ENCODE measurements around the gene SCN11A. TPM values are rescaled to one million over a fixed set of nuclear protein-coding genes. Genes with fewer than 3 reads are reported as not detected.

Gene SCN11A
- total RNA-seq, 4 donors from 2014 or later = 0.04 TPM; not detected in 3

GRCh38 chr3:39079530-39079929 is 27.8 kb upstream of the SCN11A start:
- Histone ChIP-seq H3K4me1 (no peaks in the 10 kb centered on the region), H3K27me3 (no peaks in the 10 kb centered on the region), H3K36me3 (peaks cover 0 to 54% of the 10 kb centered on the region in 2 donors), H3K27ac (no peak overlapping the region), H3K9me3 (no peaks in the 10 kb centered on the region), H3K4me3 (no peak overlapping the region)
- DNase-seq (no peak), ATAC-seq (no peak)
- in situ Hi-C loops (cut with MboI; ENCODE audit: low sequenced_read_pairs in 4 of 4) (no loop called here), intact Hi-C loops (cut with DNase I; ENCODE audit: low total_unique reads) (no loop called here)
- TF ChIP-seq CTCF (IDR thresholded peaks at IDR 0.05 in 4 of 5, conservative IDR thresholded peaks at IDR 0.05 in 1 of 5) (no peak), POLR2A (IDR thresholded peaks at IDR 0.05) (no peak)

GRCh38 chr3:39075910-39076309 is 24.2 kb upstream of the SCN11A start:
- intact Hi-C loops (cut with DNase I; ENCODE audit: low total_unique reads) = no loop called here
- Histone ChIP-seq H3K36me3 (peaks cover 0 to 55% of the 10 kb centered on the region in 2 donors), H3K27ac (no peak overlapping the region), H3K4me1 (no peaks in the 10 kb centered on the region), H3K27me3 (no peaks in the 10 kb centered on the region), H3K4me3 (no peak overlapping the region), H3K9me3 (no peaks in the 10 kb centered on the region)
- ATAC-seq (no peak), DNase-seq (no peak)
- TF ChIP-seq CTCF (IDR thresholded peaks at IDR 0.05 in 4 of 5, conservative IDR thresholded peaks at IDR 0.05 in 1 of 5) (no peak), POLR2A (IDR thresholded peaks at IDR 0.05) (no peak)
- in situ Hi-C loops (cut with MboI; ENCODE audit: low sequenced_read_pairs in 4 of 4) = no loop called here

DNA sequence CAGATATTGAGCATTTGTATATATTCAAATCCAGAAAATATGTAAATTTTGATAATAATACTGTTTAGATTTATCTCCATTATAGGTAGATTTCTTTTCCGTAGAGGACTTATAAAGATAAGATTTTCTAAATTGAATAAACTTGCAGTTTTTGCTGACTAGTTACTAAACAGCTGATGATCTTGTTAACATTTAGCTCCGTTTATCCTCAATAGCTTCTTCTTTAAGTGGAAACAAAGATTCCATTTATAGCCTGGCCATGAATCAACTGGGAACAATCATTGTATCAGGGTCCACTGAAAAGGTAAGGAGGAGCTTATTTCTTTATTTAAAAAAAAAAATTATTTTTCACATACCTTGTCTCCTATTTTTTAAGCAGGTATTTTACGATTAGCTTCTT is 16.8 kb upstream of the SCN11A start:
- TF ChIP-seq CTCF (IDR thresholded peaks at IDR 0.05 in 4 of 5, conservative IDR thresholded peaks at IDR 0.05 in 1 of 5) (no peak), POLR2A (IDR thresholded peaks at IDR 0.05) (no peak)
- in situ Hi-C loops (cut with MboI; ENCODE audit: low sequenced_read_pairs in 4 of 4) = no loop called here

DNA sequence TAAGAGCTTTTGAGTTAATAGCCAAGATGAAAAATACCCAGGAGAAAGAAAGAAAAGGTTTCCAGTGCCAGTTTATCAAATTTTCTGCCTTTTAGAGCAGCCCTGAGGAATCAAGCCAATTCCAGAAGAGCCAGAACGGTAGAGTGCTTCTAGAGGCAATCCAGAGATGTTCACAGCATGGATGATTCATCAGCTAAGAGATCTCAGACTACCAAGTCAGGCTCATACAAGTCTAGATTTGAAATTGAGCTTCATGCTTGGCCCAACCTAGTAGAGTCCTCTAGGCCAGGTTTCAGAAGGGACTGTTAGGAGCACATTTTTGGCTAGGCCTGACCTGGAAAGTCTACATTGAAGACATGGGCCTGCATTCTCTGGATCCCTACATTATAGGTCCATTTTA is 15.5 kb upstream of the SCN11A start:
- Histone ChIP-seq H3K27ac (no peak overlapping the region), H3K27me3 (no peaks in the 10 kb centered on the region), H3K36me3 (peaks cover 0 to 31% of the 10 kb centered on the region in 2 donors), H3K4me1 (no peaks in the 10 kb centered on the region), H3K9me3 (no peaks in the 10 kb centered on the region), H3K4me3 (no peak overlapping the region)
- intact Hi-C loops (cut with DNase I; ENCODE audit: low total_unique reads) = no loop called here
- in situ Hi-C loops (cut with MboI; ENCODE audit: low sequenced_read_pairs in 4 of 4) = no loop called here
- ATAC-seq (no peak), DNase-seq (no peak)
- TF ChIP-seq POLR2A (IDR thresholded peaks at IDR 0.05) (no peak), CTCF (IDR thresholded peaks at IDR 0.05 in 4 of 5, conservative IDR thresholded peaks at IDR 0.05 in 1 of 5) (no peak)

More for the DNA sequence above, 16.8 kb upstream of the SCN11A start:
- DNase-seq = no peak
- H3K4me3 ChIP-seq = no peak overlapping the region
- no peaks in the 10 kb centered on the region for H3K9me3 ChIP-seq
- no peaks in the 10 kb centered on the region for H3K4me1 ChIP-seq
- no peak for ATAC-seq
- H3K27ac ChIP-seq = no peak overlapping the region
- H3K36me3 ChIP-seq = peaks cover 0 to 43% of the 10 kb centered on the region in 2 donors
- intact Hi-C loops (cut with DNase I; ENCODE audit: low total_unique reads) = no loop called here
- H3K27me3 ChIP-seq = no peaks in the 10 kb centered on the region

GRCh38 chr3:39065197-39065596 is 13.5 kb upstream of the SCN11A start:
- DNase-seq (no peak), ATAC-seq (no peak)
- H3K27me3 ChIP-seq = no peaks in the 10 kb centered on the region
- no peaks in the 10 kb centered on the region for H3K4me1 ChIP-seq
- in situ Hi-C loops (cut with MboI; ENCODE audit: low sequenced_read_pairs in 4 of 4) (no loop called here), intact Hi-C loops (cut with DNase I; ENCODE audit: low total_unique reads) (no loop called here)
- H3K27ac ChIP-seq = no peak overlapping the region
- no peak for TF ChIP-seq CTCF (IDR thresholded peaks at IDR 0.05 in 4 of 5, conservative IDR thresholded peaks at IDR 0.05 in 1 of 5)
- no peak for TF ChIP-seq POLR2A (IDR thresholded peaks at IDR 0.05)
- H3K9me3 ChIP-seq = no peaks in the 10 kb centered on the region
- no peak overlapping the region for H3K4me3 ChIP-seq
- peaks cover 0 to 28% of the 10 kb centered on the region in 2 donors for H3K36me3 ChIP-seq
